HepG2 (cell line): ENCODE data around the gene DIP2C. TPM values are rescaled to one million over a fixed set of nuclear protein-coding genes. Genes with fewer than 3 reads are reported as not detected.

ENCODE experiments used
- ATAC-seq: fragments of 200-7000 bp; cut with Tn5 transposase; 3 replicates; pipeline ENCODE4 v1.9.1; 2020; ENCODE audit warnings: mild to moderate bottlenecking, moderate library complexity
- BruUV-seq: library from RNA; stranded (reverse); fragments of 400-500 nt; replicated peaks from 2 replicates; lab custom pipeline; 2021; lab: Mats Ljungman, UMichigan
- CTCF ChIA-PET: fragments of 300-600 bp; formaldehyde crosslinking; extraction: SDS; loops from one replicate; lab custom pipeline; 2021; ENCODE audit warnings: low total read pairs, inconsistent platforms, low intra/inter-chr PET ratio; lab: Yijun Ruan, JAX
- POLR2A ChIA-PET: fragments of 350-600 bp; sonication (Branson Sonifier 250); formaldehyde crosslinking; loops from one replicate; lab custom pipeline; 2020; ENCODE audit warnings: antibody characterized with exemption, inconsistent platforms; lab: Yijun Ruan, JAX
- DNase-seq: peaks from one replicate; pipeline ENCODE4 v3.0.0-alpha.2; 2015; ENCODE audit warnings: low spot score
- FAIRE-seq: peaks from 3 replicates; lab custom pipeline; 2011; peaks lifted over from hg19 to GRCh38; lab: Jason Lieb, UNC
- H2AFZ ChIP-seq: one replicate; pipeline ENCODE4 v1.6.1; 2011; ENCODE audit warnings: low read length, inconsistent platforms
- H3K27ac ChIP-seq: fragments of 300-600 bp; 3 replicates; pipeline ENCODE4 v1.8.0; 2011; ENCODE audit warnings: mixed run types, mild to moderate bottlenecking, mixed read lengths, low read length, inconsistent platforms; ENCODE audit not compliant: insufficient read depth; ENCODE audit errors: extremely low read length
- H3K27me3 ChIP-seq, 2 experiments: fragments of 200-600 bp in 1 of 2; 2 replicates in 1 of 2; 3 replicates in 1 of 2; pipeline versions ENCODE4 v1.6.0 to v1.8.0; 2011; ENCODE audit warnings: low read length in 2 of 2, mild to moderate bottlenecking in 2 of 2, moderate library complexity in 2 of 2, inconsistent platforms in 1 of 2; ENCODE audit not compliant: insufficient read depth in 2 of 2, control insufficient read depth in 1 of 2
- H3K36me3 ChIP-seq, 2 experiments: fragments of 200-600 bp in 1 of 2; replicated peaks in 1 of 2; 2 replicates in 1 of 2; 3 replicates in 1 of 2; pipeline versions ENCODE4 v1.5.1 to v1.8.0; 2011; ENCODE audit warnings: low read length in 2 of 2, inconsistent platforms in 1 of 2; ENCODE audit not compliant: insufficient read depth in 2 of 2, control insufficient read depth in 1 of 2
- H3K4me1 ChIP-seq: 2 replicates; pipeline ENCODE4 v1.5.1; 2012; ENCODE audit warnings: low read length, inconsistent platforms; ENCODE audit not compliant: insufficient read depth
- H3K4me2 ChIP-seq: 2 replicates; pipeline ENCODE4 v1.6.0; 2011; ENCODE audit warnings: low read depth, low read length, inconsistent platforms
- H3K4me3 ChIP-seq, 3 experiments: fragments of 200-600 bp in 1 of 3; sonication (generic), shearing (Covaris generic) in 1 of 3; replicated peaks in 1 of 3; 2 replicates each; pipeline ENCODE4 v1.5.1; 2011 to 2016; ENCODE audit warnings: low read length in 3 of 3, inconsistent platforms in 2 of 3, low read depth in 2 of 3, mild to moderate bottlenecking in 2 of 3, control low read depth in 1 of 3, mixed read lengths in 1 of 3; ENCODE audit not compliant: insufficient read depth in 1 of 3
- H3K79me2 ChIP-seq: one replicate; pipeline ENCODE4 v1.6.1; 2011; ENCODE audit warnings: low read length, inconsistent platforms; ENCODE audit not compliant: insufficient read depth
- H3K9ac ChIP-seq: 2 replicates; pipeline ENCODE4 v1.6.0; 2011; ENCODE audit warnings: mild to moderate bottlenecking, low read depth, low read length, inconsistent platforms; ENCODE audit not compliant: insufficient read depth
- H3K9me3 ChIP-seq: 2 replicates; pipeline ENCODE4 v1.5.1; 2012; ENCODE audit warnings: mild to moderate bottlenecking, low read length
- H4K20me1 ChIP-seq: 2 replicates; pipeline ENCODE4 v1.6.0; 2011; ENCODE audit warnings: inconsistent platforms, mild to moderate bottlenecking, low read length, moderate library complexity; ENCODE audit not compliant: insufficient read depth
- MEIS1 ChIP-seq: sonication (generic); formaldehyde crosslinking; IDR thresholded peaks from 2 replicates; pipeline ENCODE4 v1.9.0; 2021; ENCODE audit warnings: mild to moderate bottlenecking, missing genetic modification reagents, moderate library complexity, borderline replicate concordance
- MXD4 ChIP-seq: IDR thresholded peaks from 2 replicates; pipeline ENCODE4 v1.6.1; 2016; ENCODE audit warnings: mild to moderate bottlenecking, missing biosample characterization, missing genetic modification reagents
- NFIC ChIP-seq: IDR thresholded peaks from 2 replicates; pipeline ENCODE4 v1.6.1; 2012; ENCODE audit warnings: mild to moderate bottlenecking, low read length, inconsistent platforms
- PCBP2 ChIP-seq: fragments of 200-400 bp; formaldehyde crosslinking; optimal IDR thresholded peaks from 2 replicates; pipeline ENCODE3; 2018; ENCODE audit warnings: low read length, low read depth; ENCODE audit not compliant: poor library complexity, severe bottlenecking
- RARA ChIP-seq: IDR thresholded peaks from 2 replicates; pipeline ENCODE4 v1.6.1; 2016; ENCODE audit warnings: missing genetic modification reagents, missing compliant biosample characterization
- TAF1 ChIP-seq: sonication (generic); formaldehyde crosslinking; IDR thresholded peaks from 2 replicates; pipeline ENCODE4 v1.4.0; 2020; ENCODE audit warnings: missing genetic modification reagents
- ZNF3 ChIP-seq: IDR thresholded peaks from 2 replicates; pipeline ENCODE4 v1.7.0; 2017; ENCODE audit warnings: inconsistent platforms
- ZNF879 ChIP-seq: sonication (generic); formaldehyde crosslinking; IDR thresholded peaks from 2 replicates; pipeline ENCODE4 v1.8.1; 2023; ENCODE audit warnings: missing genetic modification reagents
- WGBS: methylation state at CpG from one replicate; pipeline ENCODE4 v1.1.6; 2017; ENCODE audit warnings: low lambda C conversion rate; 5-methylcytosine and 5-hydroxymethylcytosine counted together
- in situ Hi-C: cut with HindIII; loops from 2 replicates; pipeline ENCODE4 v1.10.0; 2017; ENCODE audit warnings: low pct_unique_long_range_greater_than_20kb; ENCODE audit not compliant: extremely low pct_ligation_motif_present
- intact Hi-C: fragments of 100-400 bp; cut with micrococcal nuclease; formaldehyde crosslinking; loops from one replicate; pipeline ENCODE4 v1.10.0; 2022; ENCODE audit not compliant: unreplicated experiment
- polyA plus RNA-seq, 8 experiments: library from polyadenylated mRNA; depleted of rRNA in 3 of 8; stranded (reverse) in 7 of 8; unstranded in 1 of 8; fragments of >200 nt; fragmentation: Illumina TruSeq in 4 of 8; extraction: Trizol in 4 of 8; gene quantifications; 2 replicates each; pipeline versions ENCODE4 v1.2.1 to v1.2.3, GENCODE V29; 2011 to 2016; ENCODE audit warnings: low read depth in 4 of 8, missing spikeins in 1 of 8, mixed read lengths in 1 of 8; ENCODE audit not compliant: insufficient read depth in 1 of 8
- total RNA-seq, 5 experiments: library from RNA; depleted of rRNA; stranded (reverse); fragments of >200 nt; fragmentation: Illumina TruSeq; extraction: Trizol; gene quantifications; 2 replicates each; pipeline ENCODE4 v1.2.3, GENCODE V29; 2016; ENCODE audit warnings: low read depth in 1 of 5
- TF ChIP-seq, protein P1 (sequence below): sonication (generic); formaldehyde crosslinking; IDR thresholded peaks from 2 replicates; pipeline ENCODE4 v1.5.0; 2020; ENCODE audit warnings: missing genetic modification reagents, mild to moderate bottlenecking, borderline replicate concordance
- TF ChIP-seq, protein P2 (sequence below): sonication (generic); formaldehyde crosslinking; IDR thresholded peaks from 2 replicates; pipeline ENCODE4 v1.5.1; 2020; ENCODE audit warnings: mild to moderate bottlenecking, missing genetic modification reagents, borderline replicate concordance
- TF ChIP-seq, protein P3 (sequence below): fragments of 450-650 bp; IDR thresholded peaks from 2 replicates; pipeline ENCODE4 v1.6.1; 2016

DIP2C gene
- total and polyA plus RNA-seq, 2 of the 13 experiments (the other 11 are each of a cell fraction or from before 2014, with no cell fraction given), result 2.2 to 2.7 TPM

DNA sequence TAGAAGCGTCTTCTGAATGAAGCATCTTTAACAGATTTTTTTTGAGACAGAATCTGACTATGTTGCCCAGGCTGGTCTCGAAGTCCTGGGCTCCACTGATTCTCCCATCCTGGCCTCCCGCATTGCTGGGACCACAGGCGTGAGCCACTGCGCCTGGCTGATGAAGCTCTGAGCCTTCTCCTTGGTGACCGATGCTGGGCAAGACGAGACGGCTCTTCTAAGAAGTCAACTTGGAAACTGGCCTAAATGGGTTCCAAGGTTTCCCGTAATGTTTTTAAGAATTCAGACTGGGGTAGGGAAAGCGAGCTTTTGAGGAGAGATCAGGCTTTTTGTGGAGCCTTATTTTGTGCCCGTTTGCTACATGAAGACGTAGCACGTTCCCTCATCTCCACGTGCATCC, 329.7 kb downstream of the DIP2C start:
- 98% methylated on average over 14 of the region's 14 CpGs for WGBS
- ChIA-PET POLR2A (no interaction called here), CTCF (no interaction called here)
- peaks cover 0 to 1% of the 10 kb centered on the region in 2 experiments; a peak in 2 of 5 replicates for H3K36me3 ChIP-seq
- intact Hi-C loops (no loop called here), in situ Hi-C loops (no loop called here)
- no peak overlapping the region for H3K4me2 ChIP-seq
- H2AFZ ChIP-seq, result no peak overlapping the region
- FAIRE-seq, result no peak
- TF ChIP-seq, protein P1, sequence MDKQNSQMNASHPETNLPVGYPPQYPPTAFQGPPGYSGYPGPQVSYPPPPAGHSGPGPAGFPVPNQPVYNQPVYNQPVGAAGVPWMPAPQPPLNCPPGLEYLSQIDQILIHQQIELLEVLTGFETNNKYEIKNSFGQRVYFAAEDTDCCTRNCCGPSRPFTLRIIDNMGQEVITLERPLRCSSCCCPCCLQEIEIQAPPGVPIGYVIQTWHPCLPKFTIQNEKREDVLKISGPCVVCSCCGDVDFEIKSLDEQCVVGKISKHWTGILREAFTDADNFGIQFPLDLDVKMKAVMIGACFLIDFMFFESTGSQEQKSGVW, result no peak
- TF ChIP-seq, protein P2, sequence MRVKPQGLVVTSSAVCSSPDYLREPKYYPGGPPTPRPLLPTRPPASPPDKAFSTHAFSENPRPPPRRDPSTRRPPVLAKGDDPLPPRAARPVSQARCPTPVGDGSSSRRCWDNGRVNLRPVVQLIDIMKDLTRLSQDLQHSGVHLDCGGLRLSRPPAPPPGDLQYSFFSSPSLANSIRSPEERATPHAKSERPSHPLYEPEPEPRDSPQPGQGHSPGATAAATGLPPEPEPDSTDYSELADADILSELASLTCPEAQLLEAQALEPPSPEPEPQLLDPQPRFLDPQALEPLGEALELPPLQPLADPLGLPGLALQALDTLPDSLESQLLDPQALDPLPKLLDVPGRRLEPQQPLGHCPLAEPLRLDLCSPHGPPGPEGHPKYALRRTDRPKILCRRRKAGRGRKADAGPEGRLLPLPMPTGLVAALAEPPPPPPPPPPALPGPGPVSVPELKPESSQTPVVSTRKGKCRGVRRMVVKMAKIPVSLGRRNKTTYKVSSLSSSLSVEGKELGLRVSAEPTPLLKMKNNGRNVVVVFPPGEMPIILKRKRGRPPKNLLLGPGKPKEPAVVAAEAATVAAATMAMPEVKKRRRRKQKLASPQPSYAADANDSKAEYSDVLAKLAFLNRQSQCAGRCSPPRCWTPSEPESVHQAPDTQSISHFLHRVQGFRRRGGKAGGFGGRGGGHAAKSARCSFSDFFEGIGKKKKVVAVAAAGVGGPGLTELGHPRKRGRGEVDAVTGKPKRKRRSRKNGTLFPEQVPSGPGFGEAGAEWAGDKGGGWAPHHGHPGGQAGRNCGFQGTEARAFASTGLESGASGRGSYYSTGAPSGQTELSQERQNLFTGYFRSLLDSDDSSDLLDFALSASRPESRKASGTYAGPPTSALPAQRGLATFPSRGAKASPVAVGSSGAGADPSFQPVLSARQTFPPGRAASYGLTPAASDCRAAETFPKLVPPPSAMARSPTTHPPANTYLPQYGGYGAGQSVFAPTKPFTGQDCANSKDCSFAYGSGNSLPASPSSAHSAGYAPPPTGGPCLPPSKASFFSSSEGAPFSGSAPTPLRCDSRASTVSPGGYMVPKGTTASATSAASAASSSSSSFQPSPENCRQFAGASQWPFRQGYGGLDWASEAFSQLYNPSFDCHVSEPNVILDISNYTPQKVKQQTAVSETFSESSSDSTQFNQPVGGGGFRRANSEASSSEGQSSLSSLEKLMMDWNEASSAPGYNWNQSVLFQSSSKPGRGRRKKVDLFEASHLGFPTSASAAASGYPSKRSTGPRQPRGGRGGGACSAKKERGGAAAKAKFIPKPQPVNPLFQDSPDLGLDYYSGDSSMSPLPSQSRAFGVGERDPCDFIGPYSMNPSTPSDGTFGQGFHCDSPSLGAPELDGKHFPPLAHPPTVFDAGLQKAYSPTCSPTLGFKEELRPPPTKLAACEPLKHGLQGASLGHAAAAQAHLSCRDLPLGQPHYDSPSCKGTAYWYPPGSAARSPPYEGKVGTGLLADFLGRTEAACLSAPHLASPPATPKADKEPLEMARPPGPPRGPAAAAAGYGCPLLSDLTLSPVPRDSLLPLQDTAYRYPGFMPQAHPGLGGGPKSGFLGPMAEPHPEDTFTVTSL, result no peak
- TF ChIP-seq NFIC (no peak), TAF1 (CRISPR knock-in tag) (no peak), ZNF879 (CRISPR knock-in tag) (no peak), ZNF3 (CRISPR knock-in tag) (no peak), MEIS1 (CRISPR knock-in tag) (no peak), RARA (CRISPR knock-in tag) (no peak), MXD4 (CRISPR knock-in tag) (no peak), PCBP2 (no peak)
- TF ChIP-seq, protein P3, sequence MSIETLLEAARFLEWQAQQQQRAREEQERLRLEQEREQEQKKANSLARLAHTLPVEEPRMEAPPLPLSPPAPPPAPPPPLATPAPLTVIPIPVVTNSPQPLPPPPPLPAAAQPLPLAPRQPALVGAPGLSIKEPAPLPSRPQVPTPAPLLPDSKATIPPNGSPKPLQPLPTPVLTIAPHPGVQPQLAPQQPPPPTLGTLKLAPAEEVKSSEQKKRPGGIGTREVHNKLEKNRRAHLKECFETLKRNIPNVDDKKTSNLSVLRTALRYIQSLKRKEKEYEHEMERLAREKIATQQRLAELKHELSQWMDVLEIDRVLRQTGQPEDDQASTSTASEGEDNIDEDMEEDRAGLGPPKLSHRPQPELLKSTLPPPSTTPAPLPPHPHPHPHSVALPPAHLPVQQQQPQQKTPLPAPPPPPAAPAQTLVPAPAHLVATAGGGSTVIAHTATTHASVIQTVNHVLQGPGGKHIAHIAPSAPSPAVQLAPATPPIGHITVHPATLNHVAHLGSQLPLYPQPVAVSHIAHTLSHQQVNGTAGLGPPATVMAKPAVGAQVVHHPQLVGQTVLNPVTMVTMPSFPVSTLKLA, result no peak
- no peaks in the 10 kb centered on the region for H3K9me3 ChIP-seq
- no peaks in the 10 kb centered on the region for H3K27me3 ChIP-seq
- H3K9ac ChIP-seq, result no peak overlapping the region
- no peak overlapping the region for H3K4me3 ChIP-seq
- no peak for DNase-seq
- H3K79me2 ChIP-seq, result no peaks in the 10 kb centered on the region
- no peak for ATAC-seq
- no peak overlapping the region for H3K27ac ChIP-seq
- no peaks in the 10 kb centered on the region for H4K20me1 ChIP-seq
- peaks cover 13% of the 10 kb centered on the region; the same call in 1 of the 2 replicates for H3K4me1 ChIP-seq
- BruUV-seq, result no TSS peak
